A549 (cell line): ENCODE results near the gene C3orf49. TPM values are rescaled to one million over a fixed set of nuclear protein-coding genes. Genes with fewer than 3 reads are reported as not detected.

Experiments
- ATAC-seq, 2 experiments: fragments of 200-7000 bp in 1 of 2; fragments of >200 bp in 1 of 2; cut with Nextera tagmentation in 1 of 2; cut with Tn5 transposase in 1 of 2; 3 replicates each; pipeline versions ENCODE4 v1.8.0 to v1.9.1; 2018 to 2020; ENCODE audit warnings: mild to moderate bottlenecking in 1 of 2, moderate library complexity in 1 of 2
- CTCF ChIA-PET: fragments of 300-600 bp; sonication (Branson Sonifier 250); formaldehyde crosslinking; extraction: SDS; loops from one replicate; lab custom pipeline; 2021; ENCODE audit warnings: antibody characterized with exemption, inconsistent platforms; lab: Yijun Ruan, JAX
- POLR2A ChIA-PET: fragments of 350-600 bp; formaldehyde crosslinking; extraction: SDS; loops from one replicate; lab custom pipeline; 2021; ENCODE audit warnings: antibody characterized with exemption, inconsistent platforms; lab: Yijun Ruan, JAX
- DNase-seq, 2 experiments: peaks; one replicate each; pipeline versions ENCODE4 v3.0.0 to v3.0.0-alpha.2; 2011 to 2016; ENCODE audit warnings: low read depth in 1 of 2, low spot score in 1 of 2
- FAIRE-seq: peaks from 2 replicates; lab custom pipeline; 2011; peaks lifted over from hg19 to GRCh38; lab: Jason Lieb, UNC
- H3K27ac ChIP-seq, 2 experiments: fragments of >200 bp; sonication (Bioruptor Twin); formaldehyde crosslinking; 3 replicates each; pipeline ENCODE4 v1.5.1; 2016 to 2017
- H3K4me1 ChIP-seq: fragments of >200 bp; sonication (Bioruptor Twin); formaldehyde crosslinking; 3 replicates; pipeline ENCODE4 v1.6.1; 2016
- H3K4me2 ChIP-seq: fragments of >200 bp; sonication (Bioruptor Twin); formaldehyde crosslinking; 3 replicates; pipeline ENCODE4 v1.6.1; 2016
- H3K4me3 ChIP-seq: fragments of >200 bp; sonication (Bioruptor Twin); formaldehyde crosslinking; 3 replicates; pipeline ENCODE4 v1.5.1; 2016
- H3K9me3 ChIP-seq: fragments of >200 bp; sonication (Bioruptor Twin); formaldehyde crosslinking; 3 replicates; pipeline ENCODE4 v1.6.1; 2016
- ATOH8 ChIP-seq: fragments of 250-450 bp; sonication (Bioruptor Pico); IDR thresholded peaks from 2 replicates; pipeline ENCODE4 v1.5.0; 2020; ENCODE audit warnings: low read depth, mild to moderate bottlenecking, moderate library complexity
- BCL3 ChIP-seq: fragments of >200 bp; sonication (Bioruptor Twin); formaldehyde crosslinking; IDR thresholded peaks from 3 replicates; pipeline ENCODE4 v1.6.1; 2016
- BHLHE40 ChIP-seq: IDR thresholded peaks from 2 replicates; pipeline ENCODE4 v1.6.1; 2012; ENCODE audit warnings: low read depth, low read length, inconsistent platforms
- CBX2 ChIP-seq: fragments of 200-600 bp; sonication (generic); IDR thresholded peaks from 2 replicates; pipeline ENCODE4 v1.6.1; 2016; ENCODE audit warnings: low read depth, mild to moderate bottlenecking, borderline replicate concordance
- CBX8 ChIP-seq: fragments of 200-600 bp; sonication (generic); IDR thresholded peaks from 2 replicates; pipeline ENCODE4 v1.6.1; 2016
- CHD2 ChIP-seq: fragments of 150-350 bp; IDR thresholded peaks from 2 replicates; pipeline ENCODE4 v1.6.1; 2014; ENCODE audit warnings: low read length; ENCODE audit not compliant: partially characterized antibody
- CHD4 ChIP-seq: fragments of 200-600 bp; sonication (generic); IDR thresholded peaks from 2 replicates; pipeline ENCODE4 v1.6.1; 2016; ENCODE audit warnings: antibody characterized with exemption, mild to moderate bottlenecking, borderline replicate concordance
- E2F6 ChIP-seq: IDR thresholded peaks from 2 replicates; pipeline ENCODE4 v1.6.1; 2012; ENCODE audit warnings: low read depth, borderline replicate concordance
- EHMT2 ChIP-seq: fragments of 200-600 bp; sonication (generic); IDR thresholded peaks from 2 replicates; pipeline ENCODE4 v1.6.1; 2016; ENCODE audit warnings: antibody characterized with exemption, low read depth, mild to moderate bottlenecking, moderate library complexity
- ESRRA ChIP-seq: fragments of 150-350 bp; IDR thresholded peaks from 2 replicates; pipeline ENCODE4 v1.6.1; 2014; ENCODE audit warnings: mild to moderate bottlenecking, low read length, borderline replicate concordance
- HDAC2 ChIP-seq: fragments of 200-600 bp; sonication (generic); IDR thresholded peaks from 2 replicates; pipeline ENCODE4 v1.6.1; 2016
- HEYL ChIP-seq: fragments of 250-450 bp; sonication (Bioruptor Pico); IDR thresholded peaks from 2 replicates; pipeline ENCODE4 v1.8.0; 2021; ENCODE audit warnings: mild to moderate bottlenecking, moderate library complexity
- HOXA7 ChIP-seq: fragments of 250-450 bp; sonication (Bioruptor Pico); IDR thresholded peaks from 2 replicates; pipeline ENCODE4 v1.5.0; 2020; ENCODE audit warnings: mild to moderate bottlenecking, moderate library complexity
- JUN ChIP-seq, 2 experiments: fragments of >200 bp; sonication (Bioruptor Twin); formaldehyde crosslinking; IDR thresholded peaks; 2 replicates in 1 of 2; 3 replicates in 1 of 2; pipeline ENCODE4 v1.6.1; 2016 to 2017
- KDM5A ChIP-seq: fragments of 200-600 bp; sonication (generic); IDR thresholded peaks from 2 replicates; pipeline ENCODE4 v1.6.1; 2016; ENCODE audit warnings: antibody characterized with exemption, mild to moderate bottlenecking
- MAX ChIP-seq: IDR thresholded peaks from 2 replicates; pipeline ENCODE4 v1.6.1; 2012
- MAZ ChIP-seq: fragments of 150-350 bp; IDR thresholded peaks from 2 replicates; pipeline ENCODE4 v1.6.1; 2014; ENCODE audit warnings: antibody characterized with exemption, low read depth, low read length, borderline replicate concordance
- NFE2L2 ChIP-seq: fragments of 150-350 bp; conservative IDR thresholded peaks from 2 replicates; pipeline ENCODE4 v1.6.1; 2014; ENCODE audit warnings: low read length
- NPAS2 ChIP-seq: fragments of 250-450 bp; sonication (Bioruptor Pico); IDR thresholded peaks from 2 replicates; pipeline ENCODE4 v1.8.0; 2022; ENCODE audit warnings: mild to moderate bottlenecking, moderate library complexity, borderline replicate concordance
- NR3C1 ChIP-seq: fragments of >200 bp; sonication (Bioruptor Twin); formaldehyde crosslinking; IDR thresholded peaks from 3 replicates; pipeline ENCODE4 v1.6.1; 2017
- PHF8 ChIP-seq: fragments of 200-600 bp; sonication (generic); IDR thresholded peaks from 2 replicates; pipeline ENCODE4 v1.6.1; 2016; ENCODE audit warnings: low read depth, mild to moderate bottlenecking, antibody characterized with exemption, moderate library complexity, borderline replicate concordance
- POLR2AphosphoS2 ChIP-seq: conservative IDR thresholded peaks from 2 replicates; pipeline ENCODE4 v1.6.1; 2012; ENCODE audit warnings: low read length, improper control_type of control experiment, inconsistent platforms
- RAD21 ChIP-seq, 2 experiments: fragments of >200 bp in 1 of 2; sonication (Bioruptor Twin) in 1 of 2; formaldehyde crosslinking in 1 of 2; IDR thresholded peaks in 1 of 2; conservative IDR thresholded peaks in 1 of 2; 2 replicates in 1 of 2; 3 replicates in 1 of 2; pipeline ENCODE4 v1.6.1; 2012 to 2018; ENCODE audit warnings: inconsistent platforms in 1 of 2
- RARB ChIP-seq: fragments of 250-450 bp; sonication (Bioruptor Pico); IDR thresholded peaks from 2 replicates; pipeline ENCODE4 v1.8.0; 2021; ENCODE audit warnings: mild to moderate bottlenecking, moderate library complexity
- RCOR1 ChIP-seq: fragments of 150-350 bp; IDR thresholded peaks from 2 replicates; pipeline ENCODE4 v1.6.1; 2014; ENCODE audit warnings: antibody characterized with exemption, low read length, low read depth
- RNF2 ChIP-seq: fragments of 200-600 bp; sonication (generic); IDR thresholded peaks from 2 replicates; pipeline ENCODE4 v1.6.1; 2016; ENCODE audit warnings: low read depth, mild to moderate bottlenecking, antibody characterized with exemption, moderate library complexity, borderline replicate concordance
- TFCP2L1 ChIP-seq: fragments of 250-450 bp; sonication (Bioruptor Pico); IDR thresholded peaks from 2 replicates; pipeline ENCODE4 v1.5.0; 2021; ENCODE audit warnings: mild to moderate bottlenecking
- TP53 ChIP-seq: fragments of 250-450 bp; sonication (Bioruptor Pico); IDR thresholded peaks from 2 replicates; pipeline ENCODE4 v1.5.0; 2021; ENCODE audit warnings: mild to moderate bottlenecking, moderate library complexity
- USF2 ChIP-seq: fragments of 450-650 bp; IDR thresholded peaks from 2 replicates; pipeline ENCODE4 v1.6.1; 2014; ENCODE audit warnings: antibody characterized with exemption
- ZC3H11A ChIP-seq: fragments of 450-650 bp; IDR thresholded peaks from 2 replicates; pipeline ENCODE4 v1.6.1; 2014; ENCODE audit warnings: antibody characterized with exemption, mild to moderate bottlenecking
- ZFP36 ChIP-seq: fragments of 450-650 bp; IDR thresholded peaks from 2 replicates; pipeline ENCODE4 v1.6.1; 2014; ENCODE audit warnings: borderline replicate concordance; ENCODE audit not compliant: partially characterized antibody
- WGBS: methylation state at CpG from one replicate; pipeline ENCODE4 v1.1.6; 2017; ENCODE audit errors: missing lambda C conversion rate; 5-methylcytosine and 5-hydroxymethylcytosine counted together
- polyA plus RNA-seq, 4 experiments: library from polyadenylated mRNA; depleted of rRNA in 3 of 4; stranded (reverse); fragments of >200 nt; fragmentation: RNase III in 1 of 4; extraction: RNeasy Plus Mini Kit Qiagen cat#74134 plus additional on column Dnase treatment in 1 of 4; gene quantifications; 2 replicates in 3 of 4; 3 replicates in 1 of 4; pipeline ENCODE4 v1.2.3, GENCODE V29; 2011 to 2017

C3orf49 gene
- polyA plus RNA-seq, 2 of the 4 experiments (the other 2 are of a cell fraction), result not detected

GRCh38 chr3:63853106-63853505, 34.0 kb downstream of the C3orf49 start:
- Histone ChIP-seq H3K4me3 (no peak overlapping the region), H3K4me2 (no peak overlapping the region), H3K4me1 (peaks cover 12% of the 10 kb centered on the region; the same call in 1 of the 3 replicates), H3K27ac (no peak overlapping the region), H3K9me3 (no peaks in the 10 kb centered on the region)
- ATAC-seq (no peak), DNase-seq (no peak)
- CTCF ChIA-PET, result no interaction called here
- TF ChIP-seq NR3C1, result no peak
- TF ChIP-seq RCOR1, result no peak
- TF ChIP-seq MAX, result no peak
- TF ChIP-seq BHLHE40, result no peak
- no peak for TF ChIP-seq EHMT2
- TF ChIP-seq PHF8, result no peak
- no peak for TF ChIP-seq POLR2AphosphoS2
- TF ChIP-seq USF2, result no peak
- TF ChIP-seq TP53 (CRISPR knock-in tag), result no peak
- no peak for TF ChIP-seq CHD2
- TF ChIP-seq, all 56 proteins: peak for 0
- POLR2A ChIA-PET, result no interaction called here
- 76% methylated on average over 4 of the region's 4 CpGs for WGBS
- no peak for FAIRE-seq

GRCh38 chr3:63855333-63855940, 36.3 kb downstream of the C3orf49 start:
- peaks cover 12% of the 10 kb centered on the region; the same call in 1 of the 3 replicates for H3K4me1 ChIP-seq
- ATAC-seq (no peak), DNase-seq (no peak), FAIRE-seq (no peak)
- 33% methylated on average over 1 of the region's 1 CpG for WGBS
- 0 out of 6 replicates have a peak overlapping the region, but pooled peaks of 1 of the 2 experiments have one; percentile 32 for H3K27ac ChIP-seq
- H3K4me2 ChIP-seq, result 0 out of 3 replicates have a peak overlapping the region, but pooled peaks have one; percentile 18
- TF ChIP-seq E2F6 (no peak), NPAS2 (no peak), CHD2 (no peak), NR3C1 (no peak), JUN (IDR thresholded peaks at IDR 0.05) (no peak), RARB (no peak), KDM5A (no peak), ESRRA (no peak), TFCP2L1 (CRISPR knock-in tag) (no peak), HDAC2 (no peak), ZFP36 (no peak), ATOH8 (CRISPR knock-in tag) (no peak), NFE2L2 (no peak), ZC3H11A (no peak)
- CTCF ChIA-PET, result no interaction called here
- POLR2A ChIA-PET, result no interaction called here
- H3K4me3 ChIP-seq, result no peak overlapping the region
- H3K9me3 ChIP-seq, result no peaks in the 10 kb centered on the region

GRCh38 chr3:63857311-63857710, 38.2 kb downstream of the C3orf49 start:
- Histone ChIP-seq H3K27ac (no peak overlapping the region), H3K4me1 (peaks cover 15% of the 10 kb centered on the region; the same call in 1 of the 3 replicates), H3K4me2 (no peak overlapping the region), H3K4me3 (no peak overlapping the region), H3K9me3 (no peaks in the 10 kb centered on the region)
- no peak for FAIRE-seq
- 71% methylated on average over 2 of the region's 2 CpGs for WGBS
- ChIA-PET POLR2A (no interaction called here), CTCF (no interaction called here)
- TF ChIP-seq CBX2, result no peak
- no peak for TF ChIP-seq TFCP2L1 (CRISPR knock-in tag)
- no peak for TF ChIP-seq HEYL (CRISPR knock-in tag)
- TF ChIP-seq MAZ, result no peak
- no peak for TF ChIP-seq EHMT2
- TF ChIP-seq PHF8, result no peak
- TF ChIP-seq CHD4, result no peak
- TF ChIP-seq RAD21 (conservative IDR thresholded peaks at IDR 0.05 in 1 of 2, IDR thresholded peaks at IDR 0.05 in 1 of 2), result no peak
- no peak for TF ChIP-seq BCL3
- TF ChIP-seq RNF2, result no peak
- no peak for TF ChIP-seq RARB
- no peak for TF ChIP-seq HOXA7 (CRISPR knock-in tag)
- TF ChIP-seq KDM5A, result no peak
- TF ChIP-seq CBX8, result no peak
- no peak for ATAC-seq
- DNase-seq, result no peak
